Right cardiac atrium (tissue), 5 donors: ENCODE measurements around the gene STK11. TPM values are rescaled to one million over a fixed set of nuclear protein-coding genes. Genes with fewer than 3 reads are reported as not detected.
"Not testable (repeated sequence)": the region's sequence is repeated elsewhere in the genome, so short reads cannot be mapped to it uniquely, and the experiment has no call there.

Experiments used
- ATAC-seq, 2 donors: fragments of 200-7000 bp; cut with Tn5 transposase; one replicate each; pipeline versions ENCODE4 v1.8.0 to v1.9.1; 2020; ENCODE audit warnings: moderate library complexity in 2 of 2, mild to moderate bottlenecking in 1 of 2
- DNase-seq, 3 donors: peaks; one replicate each; pipeline ENCODE4 v3.0.0-alpha.2; 2020
- H3K27ac ChIP-seq: one replicate; pipeline ENCODE4 v1.5.1; 2013; ENCODE audit warnings: mild to moderate bottlenecking, low read length, control low read depth, moderate library complexity
- H3K27me3 ChIP-seq: one replicate; pipeline ENCODE4 v1.6.1; 2013; ENCODE audit not compliant: control insufficient read depth, insufficient read depth
- H3K4me1 ChIP-seq: one replicate; pipeline ENCODE4 v1.6.1; 2013; ENCODE audit warnings: low read length; ENCODE audit not compliant: control insufficient read depth, insufficient read depth
- H3K4me3 ChIP-seq: one replicate; pipeline ENCODE4 v1.5.1; 2013; ENCODE audit warnings: low read length, control low read depth
- H3K9me3 ChIP-seq: one replicate; pipeline ENCODE4 v1.6.1; 2013; ENCODE audit warnings: low read length; ENCODE audit not compliant: control insufficient read depth
- WGBS: extraction: QIAGEN DNeasy Blood & Tissue Kit; methylation state at CpG from one replicate; pipeline ENCODE4 v1.1.7; 2013; 5-methylcytosine and 5-hydroxymethylcytosine counted together
- intact Hi-C, 4 donors: fragments of 100-400 bp; cut with DNase I; formaldehyde crosslinking; loops; one replicate each; pipeline versions ENCODE4 v1.11.0 to v1.14.0; 2022 to 2023
- polyA plus RNA-seq: library from polyadenylated mRNA; stranded (reverse); fragments of 200-250 nt; gene quantifications from one replicate; pipeline ENCODE4 v1.2.3, GENCODE V29; 2013
- total RNA-seq, 4 donors: library from RNA; stranded (reverse); fragmentation: NEBNext Ultra II Directional; extraction: Animal tissue kit (Norgen Biotek cat#: 25700); gene quantifications; one replicate each; pipeline ENCODE4 v1.2.1, GENCODE V29; 2021
- donor health status: healthy with polysubstance abuse.
- donor health status: DM: no; HTN: yes; CAD: no.
- donor health status: DM: no; HTN: no; CAD: no.
- donor health status: DM: no; HTN: yes; CAD: no; lungs with severe emphysema.
- donor health status: DM: yes; HTN: yes; CAD: no.

STK11 gene
- total and polyA plus RNA-seq, 5 donors, result 56.9 to 64.5 (median 57.8) TPM

GRCh38 chr19:1183543-1184172 lies 21.9 kb upstream of the STK11 start:
- H3K4me1 ChIP-seq, result no peaks in the 10 kb centered on the region
- H3K27me3 ChIP-seq, result no peaks in the 10 kb centered on the region
- DNase-seq (peak in 1 of 3 donors; percentile 51), ATAC-seq (no peak)
- H3K9me3 ChIP-seq, result no peaks in the 10 kb centered on the region
- WGBS, result 81% methylated on average over 19 of the region's 19 CpGs
- H3K27ac ChIP-seq, result no peak overlapping the region
- H3K4me3 ChIP-seq, result no peak overlapping the region
- intact Hi-C loops, result no loop called here

- 71% methylated on average over 9 of the region's 9 CpGs for WGBS
- Histone ChIP-seq H3K9me3 (no peaks in the 10 kb centered on the region), H3K4me1 (no peaks in the 10 kb centered on the region), H3K27ac (no peak overlapping the region), H3K27me3 (no peaks in the 10 kb centered on the region), H3K4me3 (no peak overlapping the region)
- ATAC-seq (no peak), DNase-seq (no peak)
- intact Hi-C loops, result no loop called here
These were observed 16.2 kb upstream of the STK11 start for GRCh38 chr19:1189419-1189818.

- WGBS, result 87% methylated on average over 10 of the region's 10 CpGs
- Histone ChIP-seq H3K9me3 (no peaks in the 10 kb centered on the region), H3K27ac (no peak overlapping the region), H3K27me3 (no peaks in the 10 kb centered on the region), H3K4me1 (no peaks in the 10 kb centered on the region), H3K4me3 (no peak overlapping the region)
- ATAC-seq (no peak), DNase-seq (peak in 1 of 3 donors; percentile 30)
- intact Hi-C loops, result no loop called here
These were observed 6.0 kb upstream of the STK11 start for GRCh38 chr19:1199531-1199930.

- intact Hi-C loops, H3K4me1 ChIP-seq, H3K27ac ChIP-seq, H3K27me3 ChIP-seq, H3K4me3 ChIP-seq, ATAC-seq, H3K9me3 ChIP-seq: not testable (repeated sequence)
- peak in 1 of 3 donors; percentile 11 for DNase-seq
- WGBS, result 86% methylated on average over 4 of the region's 4 CpGs
These were observed 5.0 kb upstream of the STK11 start for GRCh38 chr19:1200614-1201013.

GRCh38 chr19:1206150-1206863 lies 729 bp downstream of the STK11 start:
- intact Hi-C loops, result no loop called here
- Histone ChIP-seq H3K27me3 (no peaks in the 10 kb centered on the region), H3K4me1 (peaks cover 14% of the 10 kb centered on the region), H3K4me3 (peak overlapping the region; percentile 97), H3K9me3 (no peaks in the 10 kb centered on the region), H3K27ac (peak overlapping the region; percentile 81)
- DNase-seq (peak in 2 of 3 donors; percentile 33 to 76), ATAC-seq (no peak)
- WGBS, result under 1% methylated on average over 78 of the region's 78 CpGs

GRCh38 chr19:1206864-1207450 lies 1.4 kb downstream of the STK11 start:
- Histone ChIP-seq H3K4me1 (peaks cover 19% of the 10 kb centered on the region), H3K27me3 (no peaks in the 10 kb centered on the region), H3K27ac (peak overlapping the region; percentile 81), H3K4me3 (peak overlapping the region; percentile 97), H3K9me3 (no peaks in the 10 kb centered on the region)
- 1% methylated on average over 38 of the region's 38 CpGs for WGBS
- DNase-seq (peak in 2 of 3 donors; percentile 28 to 70), ATAC-seq (peak; percentile 5 to 11)
- intact Hi-C loops, result no loop called here

- H3K27me3 ChIP-seq, H3K27ac ChIP-seq, intact Hi-C loops, H3K4me3 ChIP-seq, ATAC-seq, DNase-seq, H3K9me3 ChIP-seq: not testable (repeated sequence)
- peaks cover 24% of the 10 kb centered on the region for H3K4me1 ChIP-seq
- WGBS, result 71% methylated on average over 10 of the region's 10 CpGs
These were observed 3.3 kb downstream of the STK11 start for GRCh38 chr19:1208830-1209229.

- no peaks in the 10 kb centered on the region for H3K9me3 ChIP-seq
- intact Hi-C loops, result no loop called here
- H3K27ac ChIP-seq, result no peak overlapping the region
- 86% methylated on average over 13 of the region's 13 CpGs for WGBS
- ATAC-seq (no peak), DNase-seq (peak in 1 of 3 donors; percentile 49)
- no peaks in the 10 kb centered on the region for H3K27me3 ChIP-seq
- H3K4me3 ChIP-seq, result no peak overlapping the region
- peaks cover 28% of the 10 kb centered on the region for H3K4me1 ChIP-seq
These were observed 4.6 kb downstream of the STK11 start for GRCh38 chr19:1210227-1210538.

- WGBS, result 73% methylated on average over 33 of the region's 33 CpGs
- Histone ChIP-seq H3K27me3 (no peaks in the 10 kb centered on the region), H3K4me3 (no peak overlapping the region), H3K4me1 (peaks cover 28% of the 10 kb centered on the region), H3K27ac (no peak overlapping the region), H3K9me3 (no peaks in the 10 kb centered on the region)
- intact Hi-C loops, result no loop called here
- peak; percentile 41 to 75 (median 74) for DNase-seq
- no peak for ATAC-seq
These were observed 6.1 kb downstream of the STK11 start for GRCh38 chr19:1211494-1212234.

GRCh38 chr19:1213391-1214286 lies 8.1 kb downstream of the STK11 start:
- intact Hi-C loops, result no loop called here
- H3K4me3 ChIP-seq, result no peak overlapping the region

More at GRCh38 chr19:1213391-1214286, 8.1 kb downstream of the STK11 start:
- H3K27me3 ChIP-seq, result no peaks in the 10 kb centered on the region
- 48% methylated on average over 39 of the region's 39 CpGs for WGBS
- peaks cover 24% of the 10 kb centered on the region for H3K4me1 ChIP-seq
- H3K9me3 ChIP-seq, result no peaks in the 10 kb centered on the region
- peak; percentile 75 to 92 (median 86) for DNase-seq
- peak; percentile 59 to 74 for ATAC-seq
- H3K27ac ChIP-seq, result peak overlapping the region; percentile 68
